Activated T-cell treated with anti-CD3 and anti-CD28 coated beads, Interleukin-2, amount 50 U/mL, for 4 hours (primary cell): ENCODE results near the gene FOXP1. TPM values are rescaled to one million over a fixed set of nuclear protein-coding genes. Genes with fewer than 3 reads are reported as not detected.

Experiments
- ATAC-seq, 2 donors: fragments of 200-7000 bp; cut with Tn5 transposase; one replicate each; pipeline ENCODE4 v1.10.0; 2021
- DNase-seq: peaks from one replicate; pipeline ENCODE4 v3.0.0-alpha.2; 2020
- H3K27me3 Mint-ChIP-seq: one replicate; pipeline ENCODE4 v1.8.0; 2021; ENCODE audit warnings: low read depth, mixed read lengths
- H3K36me3 Mint-ChIP-seq: one replicate; pipeline ENCODE4 v1.8.0; 2022; ENCODE audit warnings: mixed read lengths; ENCODE audit not compliant: insufficient read depth
- H3K4me1 Mint-ChIP-seq: one replicate; pipeline ENCODE4 v1.8.0; 2021; ENCODE audit warnings: low read depth, mixed read lengths
- H3K4me3 Mint-ChIP-seq: one replicate; pipeline ENCODE4 v1.8.0; 2021; ENCODE audit warnings: mild to moderate bottlenecking, moderate library complexity, mixed read lengths
- H3K9me3 Mint-ChIP-seq: one replicate; pipeline ENCODE4 v1.8.0; 2021; ENCODE audit warnings: mixed read lengths
- total RNA-seq, 3 donors: library from RNA; stranded (reverse); gene quantifications; one replicate each; pipeline ENCODE4 v1.2.1, GENCODE V29; 2021

Gene FOXP1
- total RNA-seq, 3 donors from 2014 or later = 251 to 263 (median 256) TPM

GRCh38 chr3:71166339-71167240, 416.9 kb downstream of the FOXP1 start:
- ATAC-seq (no peak), DNase-seq (no peak)
- H3K4me3 Mint-ChIP-seq = no peak overlapping the region
- H3K27me3 Mint-ChIP-seq = no peaks in the 10 kb centered on the region
- H3K36me3 Mint-ChIP-seq = peaks cover 47% of the 10 kb centered on the region
- H3K4me1 Mint-ChIP-seq = peaks cover 24% of the 10 kb centered on the region
- peaks cover 6% of the 10 kb centered on the region for H3K9me3 Mint-ChIP-seq

GRCh38 chr3:71164881-71165280, 418.6 kb downstream of the FOXP1 start:
- H3K4me1 Mint-ChIP-seq = peaks cover 39% of the 10 kb centered on the region

DNA sequence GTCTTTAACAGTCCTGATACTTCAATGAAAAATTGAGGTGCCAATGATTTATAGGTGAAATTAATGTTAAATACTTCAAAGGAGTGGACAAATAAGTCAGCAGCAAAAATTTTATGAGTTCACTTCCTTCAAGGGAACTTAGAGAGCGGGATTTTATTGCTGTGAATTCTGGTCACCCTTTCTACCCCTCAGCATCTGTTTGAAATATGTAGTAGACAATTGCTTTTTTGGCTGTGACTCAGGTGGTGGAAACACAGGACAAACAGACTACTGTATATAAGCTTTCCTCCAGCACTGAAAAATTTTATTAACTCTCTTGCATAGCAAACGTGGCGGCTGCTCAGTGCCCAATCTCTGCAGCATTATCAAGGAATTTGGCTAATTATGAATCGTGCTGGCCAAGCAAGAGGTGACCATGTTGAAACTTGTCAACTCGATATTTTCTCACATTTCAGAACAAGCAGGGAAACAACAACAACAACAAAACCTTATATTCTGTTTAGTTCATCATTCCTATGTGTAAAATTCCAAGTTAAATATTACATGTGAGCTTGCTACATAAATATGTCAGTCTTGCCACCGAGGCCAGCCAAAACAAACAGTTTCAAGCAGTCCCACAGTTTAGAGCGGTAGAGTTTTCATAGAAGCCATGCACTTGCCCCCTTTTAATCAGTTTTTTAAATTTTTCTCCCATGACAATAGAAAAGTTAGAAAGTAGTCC, 420.2 kb downstream of the FOXP1 start:
- ATAC-seq (no peak), DNase-seq (no peak)
- Mint-ChIP-seq H3K9me3 (peaks cover 12% of the 10 kb centered on the region), H3K4me1 (peaks cover 46% of the 10 kb centered on the region), H3K27me3 (no peaks in the 10 kb centered on the region), H3K36me3 (peaks cover 46% of the 10 kb centered on the region), H3K4me3 (no peak overlapping the region)

More at GRCh38 chr3:71164881-71165280, 418.6 kb downstream of the FOXP1 start:
- ATAC-seq = no peak
- no peaks in the 10 kb centered on the region for H3K27me3 Mint-ChIP-seq
- peaks cover 46% of the 10 kb centered on the region for H3K36me3 Mint-ChIP-seq
- no peak overlapping the region for H3K4me3 Mint-ChIP-seq
- DNase-seq = no peak
- H3K9me3 Mint-ChIP-seq = peaks cover 12% of the 10 kb centered on the region

GRCh38 chr3:71162221-71162620, 421.3 kb downstream of the FOXP1 start:
- DNase-seq (no peak), ATAC-seq (no peak)
- Mint-ChIP-seq H3K27me3 (no peaks in the 10 kb centered on the region), H3K36me3 (peaks cover 47% of the 10 kb centered on the region), H3K4me1 (peaks cover 52% of the 10 kb centered on the region), H3K4me3 (no peak overlapping the region), H3K9me3 (peaks cover 12% of the 10 kb centered on the region)

- DNase-seq = no peak
- Mint-ChIP-seq H3K27me3 (no peaks in the 10 kb centered on the region), H3K9me3 (peaks cover 5% of the 10 kb centered on the region), H3K4me1 (peaks cover 60% of the 10 kb centered on the region), H3K4me3 (peak overlapping the region; percentile 49), H3K36me3 (peaks cover 44% of the 10 kb centered on the region)
- peak; percentile 46 to 77 for ATAC-seq
These were observed 422.6 kb downstream of the FOXP1 start for GRCh38 chr3:71160785-71161546.

DNA sequence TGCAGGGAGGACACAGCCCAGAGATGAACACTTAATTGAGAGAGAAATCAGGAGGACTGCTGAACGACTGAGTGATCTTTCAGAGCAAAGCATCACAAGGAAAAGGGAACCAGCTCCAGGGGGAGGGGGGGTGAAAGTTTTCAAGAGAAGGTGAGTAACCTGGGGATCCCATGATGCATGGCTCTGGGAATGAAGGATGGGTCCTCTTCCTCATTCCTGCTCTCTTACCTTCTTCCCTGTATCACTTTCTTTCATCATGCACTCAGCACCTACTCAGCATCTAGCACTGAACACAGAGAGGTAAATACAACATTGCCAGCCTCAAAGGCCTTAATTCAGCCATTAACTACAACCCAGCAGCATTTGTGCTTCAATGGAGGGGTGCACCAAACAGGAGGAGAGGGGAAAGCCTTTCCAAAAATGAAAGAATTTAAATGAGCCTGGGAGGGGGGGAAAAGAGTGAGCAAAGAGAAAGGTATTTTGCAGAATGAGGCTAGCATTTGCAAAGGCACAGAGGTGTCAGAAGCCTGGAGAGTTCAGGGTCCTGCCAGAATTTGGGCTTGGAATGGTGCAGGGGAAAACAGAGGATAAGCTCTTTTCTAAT, 427.4 kb downstream of the FOXP1 start:
- Mint-ChIP-seq H3K4me3 (no peak overlapping the region), H3K36me3 (peaks cover 41% of the 10 kb centered on the region), H3K9me3 (peaks cover 2% of the 10 kb centered on the region), H3K27me3 (no peaks in the 10 kb centered on the region), H3K4me1 (peaks cover 72% of the 10 kb centered on the region)
- ATAC-seq = no peak
- DNase-seq = no peak

- Mint-ChIP-seq H3K9me3 (no peaks in the 10 kb centered on the region), H3K27me3 (no peaks in the 10 kb centered on the region), H3K4me3 (no peak overlapping the region), H3K36me3 (peaks cover 35% of the 10 kb centered on the region), H3K4me1 (peaks cover 74% of the 10 kb centered on the region)
- ATAC-seq (no peak), DNase-seq (no peak)
These were observed 428.7 kb downstream of the FOXP1 start for GRCh38 chr3:71154846-71155245.

DNA sequence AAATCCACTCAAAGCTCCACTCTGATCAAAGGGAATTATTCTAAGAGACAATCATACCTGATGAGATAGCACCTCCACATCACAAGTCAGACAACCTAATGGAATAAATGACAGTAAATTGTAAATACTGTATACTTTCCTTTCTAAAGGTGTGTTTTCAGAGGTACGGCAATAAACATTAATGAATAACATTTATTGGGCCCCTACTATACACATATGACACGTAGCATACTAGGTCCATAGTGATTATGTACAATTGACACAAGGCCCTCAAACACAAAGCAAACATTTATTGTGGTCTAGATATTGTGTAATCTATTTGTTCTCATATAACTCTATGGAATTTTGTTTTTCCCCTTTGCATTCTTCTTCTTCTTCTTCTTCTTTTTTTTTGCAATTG, 429.8 kb downstream of the FOXP1 start:
- Mint-ChIP-seq H3K9me3 (no peaks in the 10 kb centered on the region), H3K4me3 (no peak overlapping the region), H3K4me1 (peaks cover 75% of the 10 kb centered on the region), H3K36me3 (peaks cover 32% of the 10 kb centered on the region), H3K27me3 (no peaks in the 10 kb centered on the region)
- ATAC-seq (no peak), DNase-seq (no peak)

DNA sequence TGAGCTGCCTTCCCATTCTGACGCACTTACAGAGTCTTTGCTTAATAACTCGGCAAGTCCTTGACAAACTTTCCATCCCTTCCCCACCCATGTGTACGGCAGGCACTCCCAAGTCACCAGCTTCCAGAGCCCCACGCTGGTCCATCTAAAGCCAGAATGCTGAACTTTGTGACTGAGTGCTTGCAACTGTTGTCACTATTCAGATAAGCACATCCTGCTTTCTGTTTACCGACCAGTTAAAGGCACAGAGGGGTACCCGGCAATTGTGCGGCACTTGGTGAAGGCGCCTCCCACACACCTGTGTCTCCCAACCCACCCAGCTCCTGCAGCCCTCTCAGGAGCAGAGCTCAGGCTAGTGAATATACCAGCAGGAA, 430.6 kb downstream of the FOXP1 start:
- Mint-ChIP-seq H3K9me3 (no peaks in the 10 kb centered on the region), H3K4me3 (no peak overlapping the region), H3K4me1 (peaks cover 68% of the 10 kb centered on the region), H3K36me3 (peaks cover 30% of the 10 kb centered on the region), H3K27me3 (no peaks in the 10 kb centered on the region)
- DNase-seq (no peak), ATAC-seq (no peak)

GRCh38 chr3:71152039-71152891, 431.3 kb downstream of the FOXP1 start:
- Mint-ChIP-seq H3K9me3 (no peaks in the 10 kb centered on the region), H3K36me3 (peaks cover 31% of the 10 kb centered on the region), H3K4me1 (peaks cover 69% of the 10 kb centered on the region), H3K27me3 (no peaks in the 10 kb centered on the region), H3K4me3 (no peak overlapping the region)
- no peak for ATAC-seq
- no peak for DNase-seq

GRCh38 chr3:71149959-71150954, 433.3 kb downstream of the FOXP1 start:
- Mint-ChIP-seq H3K9me3 (no peaks in the 10 kb centered on the region), H3K27me3 (no peaks in the 10 kb centered on the region), H3K36me3 (peaks cover 26% of the 10 kb centered on the region), H3K4me1 (peaks cover 63% of the 10 kb centered on the region), H3K4me3 (peak overlapping the region; percentile 66)
- DNase-seq (no peak), ATAC-seq (peak; percentile 86 to 91)

DNA sequence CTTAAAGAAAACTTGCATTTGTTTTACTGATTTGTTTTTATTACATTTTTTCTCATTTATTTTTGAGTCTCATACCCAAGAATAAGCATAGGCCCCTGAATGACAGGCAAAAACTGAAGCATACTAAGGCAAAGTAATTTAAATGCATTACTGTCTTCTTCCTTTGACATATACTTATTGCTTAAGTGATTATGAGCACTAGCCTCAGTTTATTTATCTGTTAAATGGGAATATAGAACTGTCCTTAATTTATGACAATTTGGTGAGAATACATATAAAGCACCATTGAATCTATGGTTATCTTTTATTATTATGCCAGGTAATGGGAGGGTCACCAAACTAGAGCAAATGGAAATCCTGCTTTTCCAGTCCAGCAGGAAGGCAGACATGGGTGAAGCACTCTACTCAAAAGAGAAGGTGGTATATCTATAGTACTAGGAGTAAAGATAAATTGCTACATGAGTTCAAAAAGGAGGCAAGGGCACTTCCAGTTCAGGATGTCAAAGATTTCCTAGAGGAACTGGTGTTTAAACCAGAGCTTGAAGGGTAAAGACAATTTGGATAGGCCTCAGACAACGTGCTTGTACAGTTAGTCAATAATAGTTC, 435.0 kb downstream of the FOXP1 start:
- no peak for ATAC-seq
- DNase-seq = no peak
- no peak overlapping the region for H3K4me3 Mint-ChIP-seq
- no peaks in the 10 kb centered on the region for H3K27me3 Mint-ChIP-seq
- peaks cover 28% of the 10 kb centered on the region for H3K36me3 Mint-ChIP-seq
- H3K4me1 Mint-ChIP-seq = peaks cover 60% of the 10 kb centered on the region
- H3K9me3 Mint-ChIP-seq = no peaks in the 10 kb centered on the region
